Colonic mucosa (tissue), 4 donors: ENCODE measurements around the gene OR12D2. TPM values are rescaled to one million over a fixed set of nuclear protein-coding genes. Genes with fewer than 3 reads are reported as not detected.
"Not testable (repeated sequence)": the region's sequence is repeated elsewhere in the genome, so short reads cannot be mapped to it uniquely, and the experiment has no call there.

Experiments
- DNase-seq: peaks from one replicate; pipeline ENCODE4 v3.0.0-alpha.2; 2020
- H3K27ac ChIP-seq: fragments of 200-600 bp; one replicate; pipeline ENCODE4 v1.8.0; 2021
- H3K27me3 ChIP-seq: fragments of 200-600 bp; one replicate; pipeline ENCODE4 v1.8.0; 2021
- H3K36me3 ChIP-seq: fragments of 200-600 bp; one replicate; pipeline ENCODE4 v1.8.0; 2021
- H3K4me1 ChIP-seq: fragments of 200-600 bp; one replicate; pipeline ENCODE4 v1.8.0; 2021; ENCODE audit warnings: mild to moderate bottlenecking
- H3K4me3 ChIP-seq: fragments of 200-600 bp; one replicate; pipeline ENCODE4 v1.8.0; 2021
- H3K9ac ChIP-seq, 2 donors: one replicate each; pipeline ENCODE4 v1.7.0; 2013; ENCODE audit warnings: control low read depth in 2 of 2, low read depth in 2 of 2, low read length in 2 of 2
- H3K9me3 ChIP-seq: fragments of 200-600 bp; one replicate; pipeline ENCODE4 v1.8.0; 2021
- intact Hi-C: fragments of 100-400 bp; cut with DNase I; formaldehyde crosslinking; loops from one replicate; pipeline ENCODE4 v1.14.1; 2022
- total RNA-seq, 2 donors: library from RNA; stranded (reverse); fragmentation: NEBNext Ultra II Directional in 1 of 2; extraction: Animal tissue kit (Norgen Biotek cat#: 25700) in 1 of 2; gene quantifications; one replicate each; pipeline ENCODE4 v1.2.1, GENCODE V29; 2021
- TF ChIP-seq, protein P1 (sequence below): fragments of 200-600 bp; IDR thresholded peaks from one replicate; pipeline ENCODE4 v1.8.0; 2022; ENCODE audit warnings: antibody characterized with exemption, mild to moderate bottlenecking
- donor health status: healthy.
- donor health status: DM: no; HTN: no; CAD: no.
- donor health status: DM: no; HTN: no; CAD: no.

Gene OR12D2
- total RNA-seq, 2 donors from 2014 or later: not detected

DNA sequence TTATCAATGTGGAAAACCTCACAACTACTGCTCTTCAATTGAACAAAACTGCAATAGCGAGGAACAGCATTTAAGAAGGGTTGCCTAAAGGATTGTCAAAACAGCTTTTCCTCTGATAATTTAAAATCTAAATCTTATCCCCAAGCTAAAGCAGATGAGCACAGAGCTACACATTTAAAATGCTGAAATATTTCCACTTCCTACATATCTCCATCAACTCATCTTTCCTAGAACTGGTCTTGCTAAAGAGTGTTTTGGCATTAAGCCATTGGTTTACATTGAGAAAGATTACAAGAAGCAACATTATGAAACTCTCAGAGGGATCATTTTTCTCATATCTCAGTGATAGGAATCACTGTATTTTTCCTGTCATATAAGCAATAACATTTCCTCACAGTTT lies 47.3 kb downstream of the OR12D2 start:
- intact Hi-C loops: no loop called here

DNA sequence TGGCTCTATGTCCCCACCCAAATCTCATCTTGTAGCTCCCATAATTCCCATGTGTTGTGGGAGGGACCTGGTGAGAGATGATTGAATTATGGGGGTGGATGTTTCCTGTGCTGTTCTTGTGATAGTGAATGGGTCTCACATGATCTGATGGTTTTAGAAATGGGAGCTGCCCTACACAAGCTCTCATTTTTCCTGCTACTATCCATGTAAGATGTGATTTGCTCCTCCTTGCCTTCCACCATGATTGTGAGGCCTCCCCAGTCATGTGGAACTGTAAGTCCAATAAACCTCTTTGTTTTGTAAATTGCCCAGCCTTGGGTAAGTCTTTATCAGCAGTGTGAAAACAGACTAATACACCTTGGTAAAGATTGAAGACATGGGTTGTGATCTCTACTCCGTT lies 48.6 kb downstream of the OR12D2 start:
- H3K9ac ChIP-seq, H3K4me1 ChIP-seq, H3K27ac ChIP-seq, H3K27me3 ChIP-seq, intact Hi-C loops, H3K4me3 ChIP-seq, DNase-seq, H3K36me3 ChIP-seq, H3K9me3 ChIP-seq: not testable (repeated sequence)

More for the DNA sequence above, 47.3 kb downstream of the OR12D2 start:
- no peaks in the 10 kb centered on the region for H3K4me1 ChIP-seq
- H3K36me3 ChIP-seq: no peaks in the 10 kb centered on the region
- TF ChIP-seq, protein P1, sequence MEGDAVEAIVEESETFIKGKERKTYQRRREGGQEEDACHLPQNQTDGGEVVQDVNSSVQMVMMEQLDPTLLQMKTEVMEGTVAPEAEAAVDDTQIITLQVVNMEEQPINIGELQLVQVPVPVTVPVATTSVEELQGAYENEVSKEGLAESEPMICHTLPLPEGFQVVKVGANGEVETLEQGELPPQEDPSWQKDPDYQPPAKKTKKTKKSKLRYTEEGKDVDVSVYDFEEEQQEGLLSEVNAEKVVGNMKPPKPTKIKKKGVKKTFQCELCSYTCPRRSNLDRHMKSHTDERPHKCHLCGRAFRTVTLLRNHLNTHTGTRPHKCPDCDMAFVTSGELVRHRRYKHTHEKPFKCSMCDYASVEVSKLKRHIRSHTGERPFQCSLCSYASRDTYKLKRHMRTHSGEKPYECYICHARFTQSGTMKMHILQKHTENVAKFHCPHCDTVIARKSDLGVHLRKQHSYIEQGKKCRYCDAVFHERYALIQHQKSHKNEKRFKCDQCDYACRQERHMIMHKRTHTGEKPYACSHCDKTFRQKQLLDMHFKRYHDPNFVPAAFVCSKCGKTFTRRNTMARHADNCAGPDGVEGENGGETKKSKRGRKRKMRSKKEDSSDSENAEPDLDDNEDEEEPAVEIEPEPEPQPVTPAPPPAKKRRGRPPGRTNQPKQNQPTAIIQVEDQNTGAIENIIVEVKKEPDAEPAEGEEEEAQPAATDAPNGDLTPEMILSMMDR: no peak
- H3K27me3 ChIP-seq: no peaks in the 10 kb centered on the region
- no peak overlapping the region for H3K27ac ChIP-seq
- no peak overlapping the region for H3K9ac ChIP-seq
- no peak for DNase-seq
- H3K4me3 ChIP-seq: no peak overlapping the region
- H3K9me3 ChIP-seq: no peaks in the 10 kb centered on the region

Other genes starting within 250 kb of the OR12D2 start
- not detected for gene OR2J2, start 224.7 kb upstream of the OR12D2 start, total RNA-seq
- not detected for gene OR14J1, start 93.9 kb upstream of the OR12D2 start, total RNA-seq
- not detected for gene OR5V1, start 26.8 kb upstream of the OR12D2 start, total RNA-seq
- not detected for gene OR12D3, start 20.3 kb upstream of the OR12D2 start, total RNA-seq
- gene OR12D1, start 19.3 kb downstream of the OR12D2 start, total RNA-seq: not detected
- gene OR10C1, start 43.7 kb downstream of the OR12D2 start, total RNA-seq: not detected
- gene OR11A1, start 61.4 kb downstream of the OR12D2 start, total RNA-seq: not detected
- not detected for gene OR2H1, start 61.5 kb downstream of the OR12D2 start, total RNA-seq
- gene MAS1L, start 92.3 kb downstream of the OR12D2 start, total RNA-seq: under 1 TPM in 1 of 2 donors, not detected in 1; 0.54 TPM
- gene UBD, start 164.1 kb downstream of the OR12D2 start, total RNA-seq: 10 to 100 TPM in 1 of 2 donors, under 1 TPM in 1; 0.86 to 10.3 TPM
- gene OR2H2, start 189.5 kb downstream of the OR12D2 start, total RNA-seq: not detected
- 10 to 100 TPM; 15.5 to 18.6 TPM for gene GABBR1, start 237.6 kb downstream of the OR12D2 start, total RNA-seq